ENCODE results near the gene NPIPA5.
"Not testable (repeated sequence)": the region's sequence is repeated elsewhere in the genome, so short reads cannot be mapped to it uniquely, and the experiment has no call there.

Gene NPIPA5

GRCh38 chr16:15422222-15422621, 44.1 kb upstream of the NPIPA5 start:
- Histone ChIP-seq H3K27ac (replicated peaks) (no peak overlapping the region), H3K27me3 (ENCODE audit: insufficient read depth, poor library complexity, severe bottlenecking) (no peaks in the 10 kb centered on the region), H3K4me3 (replicated peaks; ENCODE audit: insufficient read depth, low read length) (no peak overlapping the region)
- TF ChIP-seq CTCF (IDR thresholded peaks at IDR 0.05; ENCODE audit: insufficient read depth, low read length): no peak
- TF ChIP-seq SPI1 (IDR thresholded peaks at IDR 0.05; ENCODE audit: borderline replicate concordance, low read depth): no peak
- no peak for TF ChIP-seq POLR2AphosphoS5 (IDR thresholded peaks at IDR 0.05; ENCODE audit: low read depth)
- TF ChIP-seq GABPA (IDR thresholded peaks at IDR 0.05; ENCODE audit: low read depth): no peak
- DNase-seq (ENCODE audit: low read depth in 1 of 2, low spot score in 1 of 2): no peak

- H3K4me3 ChIP-seq (replicated peaks; ENCODE audit: insufficient read depth, low read length); H3K27me3 ChIP-seq (ENCODE audit: insufficient read depth, poor library complexity, severe bottlenecking); H3K27ac ChIP-seq (replicated peaks); DNase-seq (ENCODE audit: low read depth in 1 of 2, low spot score in 1 of 2): not testable (repeated sequence)
Measured at GRCh38 chr16:15421696-15422095, 43.6 kb upstream of the NPIPA5 start.

- Histone ChIP-seq H3K4me3 (replicated peaks; ENCODE audit: insufficient read depth, low read length) (no peak overlapping the region), H3K27ac (replicated peaks) (no peak overlapping the region), H3K27me3 (ENCODE audit: insufficient read depth, poor library complexity, severe bottlenecking) (peaks cover 3% of the 10 kb centered on the region)
- no peak for DNase-seq (ENCODE audit: low read depth in 1 of 2, low spot score in 1 of 2)
- TF ChIP-seq SPI1 (IDR thresholded peaks at IDR 0.05; ENCODE audit: borderline replicate concordance, low read depth) (no peak), REST (IDR thresholded peaks at IDR 0.05; ENCODE audit: insufficient replicate concordance, low read depth) (no peak), POLR2AphosphoS5 (IDR thresholded peaks at IDR 0.05; ENCODE audit: low read depth) (no peak), CTCF (IDR thresholded peaks at IDR 0.05; ENCODE audit: insufficient read depth, low read length) (no peak), GABPA (IDR thresholded peaks at IDR 0.05; ENCODE audit: low read depth) (no peak)
Measured at GRCh38 chr16:15418206-15418605, 40.1 kb upstream of the NPIPA5 start.

GRCh38 chr16:15417197-15417596, 39.1 kb upstream of the NPIPA5 start:
- H3K27me3 ChIP-seq (ENCODE audit: insufficient read depth, poor library complexity, severe bottlenecking): peaks cover 3% of the 10 kb centered on the region
- DNase-seq (ENCODE audit: low read depth in 1 of 2, low spot score in 1 of 2): no peak
- H3K27ac ChIP-seq (replicated peaks): no peak overlapping the region
- no peak overlapping the region for H3K4me3 ChIP-seq (replicated peaks; ENCODE audit: insufficient read depth, low read length)
- TF ChIP-seq CTCF (IDR thresholded peaks at IDR 0.05; ENCODE audit: insufficient read depth, low read length): no peak
- no peak for TF ChIP-seq SPI1 (IDR thresholded peaks at IDR 0.05; ENCODE audit: borderline replicate concordance, low read depth)
- no peak for TF ChIP-seq REST (IDR thresholded peaks at IDR 0.05; ENCODE audit: insufficient replicate concordance, low read depth)
- no peak for TF ChIP-seq GABPA (IDR thresholded peaks at IDR 0.05; ENCODE audit: low read depth)
- no peak for TF ChIP-seq POLR2AphosphoS5 (IDR thresholded peaks at IDR 0.05; ENCODE audit: low read depth)

Measured in HL-60 (cell line).